GM19452 (cell line): ENCODE measurements around the gene PGBD5.

Experiments used
- ATAC-seq: cut with Tn5 transposase; IDR thresholded peaks from one replicate; pipeline ENCODE4 v1.9.1; 2021; ENCODE audit not compliant: unreplicated experiment

Gene PGBD5

GRCh38 chr1:230377851-230378250 is 48.3 kb downstream of the PGBD5 start:
- no peak for ATAC-seq

DNA sequence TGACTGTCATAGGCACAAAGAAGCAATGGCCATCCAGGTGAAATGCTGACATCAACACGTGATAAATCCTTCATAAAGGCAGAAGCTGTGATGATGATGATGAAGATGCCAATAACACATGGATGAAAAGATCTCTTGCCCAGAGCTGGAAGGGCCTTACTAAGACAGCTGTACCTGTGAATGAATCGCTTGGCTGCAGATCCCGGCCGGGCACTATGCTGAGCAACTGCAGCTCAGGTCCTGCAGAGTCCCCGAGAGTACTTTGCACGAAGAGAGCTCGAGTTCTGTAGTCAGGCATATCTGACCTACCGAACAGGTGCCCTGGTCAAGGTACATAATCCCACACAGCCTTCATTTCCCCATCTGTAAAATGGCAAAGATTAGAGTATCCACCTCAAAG is 48.8 kb downstream of the PGBD5 start:
- no peak for ATAC-seq

GRCh38 chr1:230376296-230376695 is 49.8 kb downstream of the PGBD5 start:
- no peak for ATAC-seq

DNA sequence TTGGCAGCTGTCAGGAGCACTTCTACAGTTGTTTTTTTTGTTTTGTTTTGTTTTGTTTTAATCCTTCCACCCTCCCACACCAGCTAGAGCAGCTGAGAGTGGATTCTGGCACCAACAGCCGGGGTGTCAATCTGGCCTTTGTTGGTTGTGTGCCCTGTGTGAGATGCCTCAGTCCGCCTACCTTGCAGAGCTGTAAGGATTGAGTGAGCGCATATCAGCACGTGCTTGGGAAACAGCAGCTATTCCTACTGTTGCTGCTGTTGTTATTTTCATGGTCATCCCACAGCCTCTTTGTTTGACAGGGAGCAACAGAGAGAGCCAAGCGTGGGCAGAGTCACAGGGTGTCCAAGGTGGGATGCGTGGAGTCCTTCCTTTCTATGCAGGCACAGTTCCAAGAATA is 50.4 kb downstream of the PGBD5 start:
- ATAC-seq = no peak

- ATAC-seq = no peak
Measured at GRCh38 chr1:230375147-230375546, 51.0 kb downstream of the PGBD5 start.

DNA sequence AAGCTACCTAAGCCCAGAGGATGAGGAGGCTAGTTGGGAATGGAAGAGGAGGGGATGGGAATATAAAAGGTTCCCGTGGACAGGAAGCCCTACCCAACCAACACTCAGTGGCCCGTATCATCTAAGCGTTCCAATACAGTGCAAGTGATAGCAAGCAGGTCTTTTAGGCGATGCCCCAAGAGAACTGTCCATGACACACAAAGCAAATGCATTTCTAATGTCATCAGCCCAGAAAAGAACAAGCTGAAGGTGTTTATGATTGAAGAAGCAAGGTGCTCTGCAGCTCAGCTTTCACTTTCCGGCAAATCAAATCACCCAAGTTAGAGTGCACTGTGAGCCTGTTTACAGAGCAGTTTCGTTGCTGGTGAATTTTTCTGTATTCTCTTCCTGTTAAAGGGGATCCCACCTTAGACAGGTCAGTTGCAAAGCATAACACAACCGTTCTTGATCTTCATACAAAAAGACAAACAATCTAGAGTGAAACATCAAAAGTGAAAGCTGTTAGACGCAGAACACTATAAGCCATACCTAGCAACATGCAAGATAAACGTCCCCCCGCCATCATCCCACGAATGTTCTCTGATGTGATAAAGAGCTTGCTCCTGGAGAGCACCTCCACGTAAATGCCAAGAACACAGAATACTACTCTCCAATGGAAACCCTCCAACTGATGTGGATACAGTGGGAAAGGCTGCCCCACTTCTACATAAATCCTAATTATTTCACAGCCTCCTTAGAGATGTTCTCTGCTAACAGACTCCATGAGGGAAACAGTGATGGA is 54.0 kb downstream of the PGBD5 start:
- no peak for ATAC-seq

- ATAC-seq = no peak
Measured at GRCh38 chr1:230370109-230370508, 56.0 kb downstream of the PGBD5 start.

- ATAC-seq = no peak
Measured at GRCh38 chr1:230368871-230369270, 57.3 kb downstream of the PGBD5 start.

DNA sequence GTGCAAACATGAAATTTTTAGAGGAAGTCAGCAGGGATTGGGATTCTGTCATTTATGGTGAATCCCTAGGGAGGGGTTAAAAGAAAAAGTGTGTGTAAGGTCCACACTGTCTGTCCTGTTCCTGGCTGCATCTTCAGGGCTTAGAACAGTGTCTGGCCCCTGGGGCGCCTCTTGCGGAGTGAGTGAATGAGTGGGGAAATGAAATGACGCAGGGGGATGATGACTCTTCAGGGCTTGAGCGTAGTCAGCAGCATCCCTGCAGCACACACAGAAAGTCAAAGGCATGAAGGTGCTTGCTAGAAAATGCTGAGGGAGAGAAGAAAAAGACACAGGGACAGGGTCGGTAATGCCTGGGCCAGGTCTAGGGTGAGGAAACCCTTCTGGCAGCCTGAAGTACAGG is 57.8 kb downstream of the PGBD5 start:
- no peak for ATAC-seq

DNA sequence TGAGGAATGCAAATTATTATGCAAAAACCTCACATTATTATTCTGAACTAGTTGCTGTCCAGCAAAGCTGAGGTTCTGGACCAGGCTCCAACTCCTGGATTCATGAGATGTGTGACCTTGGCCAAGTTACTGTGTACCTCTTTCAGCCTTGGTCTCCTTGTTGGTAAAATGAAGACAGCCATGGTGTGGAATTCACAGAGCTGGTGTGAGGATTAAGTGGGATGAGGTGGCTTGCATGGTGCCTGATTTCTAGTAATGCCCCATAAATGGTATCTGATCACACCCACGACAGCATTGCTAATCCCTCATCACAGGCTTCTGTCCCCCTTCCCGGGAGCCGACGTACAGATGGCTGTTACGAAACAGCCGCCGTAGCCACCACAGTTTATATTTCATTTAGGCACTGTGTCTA is 59.6 kb downstream of the PGBD5 start:
- ATAC-seq = no peak

- no peak for ATAC-seq
Measured at GRCh38 chr1:230365723-230366307, 60.3 kb downstream of the PGBD5 start.

DNA sequence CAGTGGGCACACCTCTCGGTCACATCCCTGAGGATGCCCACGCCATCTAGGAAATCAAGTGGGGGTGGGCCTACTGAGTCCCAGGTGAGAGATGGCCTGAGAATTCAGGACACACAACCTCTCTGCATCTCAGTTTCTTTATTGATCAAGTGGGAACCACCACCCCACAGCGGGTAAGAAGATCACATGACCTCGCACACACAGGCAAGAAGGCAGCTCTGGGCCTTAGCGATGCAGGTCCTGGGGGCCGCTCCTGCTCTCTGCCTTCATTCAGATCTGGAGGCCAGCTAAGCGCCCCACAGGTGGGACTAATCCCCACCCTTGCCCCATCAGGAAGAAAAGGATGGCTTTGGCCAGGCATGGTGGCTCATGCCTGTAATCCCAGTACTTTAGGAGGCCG is 63.2 kb downstream of the PGBD5 start:
- ATAC-seq = no peak

- ATAC-seq = no peak
Measured at GRCh38 chr1:230361941-230362340, 64.2 kb downstream of the PGBD5 start.

- ATAC-seq = no peak
Measured at GRCh38 chr1:230359992-230360668, 66.0 kb downstream of the PGBD5 start.

DNA sequence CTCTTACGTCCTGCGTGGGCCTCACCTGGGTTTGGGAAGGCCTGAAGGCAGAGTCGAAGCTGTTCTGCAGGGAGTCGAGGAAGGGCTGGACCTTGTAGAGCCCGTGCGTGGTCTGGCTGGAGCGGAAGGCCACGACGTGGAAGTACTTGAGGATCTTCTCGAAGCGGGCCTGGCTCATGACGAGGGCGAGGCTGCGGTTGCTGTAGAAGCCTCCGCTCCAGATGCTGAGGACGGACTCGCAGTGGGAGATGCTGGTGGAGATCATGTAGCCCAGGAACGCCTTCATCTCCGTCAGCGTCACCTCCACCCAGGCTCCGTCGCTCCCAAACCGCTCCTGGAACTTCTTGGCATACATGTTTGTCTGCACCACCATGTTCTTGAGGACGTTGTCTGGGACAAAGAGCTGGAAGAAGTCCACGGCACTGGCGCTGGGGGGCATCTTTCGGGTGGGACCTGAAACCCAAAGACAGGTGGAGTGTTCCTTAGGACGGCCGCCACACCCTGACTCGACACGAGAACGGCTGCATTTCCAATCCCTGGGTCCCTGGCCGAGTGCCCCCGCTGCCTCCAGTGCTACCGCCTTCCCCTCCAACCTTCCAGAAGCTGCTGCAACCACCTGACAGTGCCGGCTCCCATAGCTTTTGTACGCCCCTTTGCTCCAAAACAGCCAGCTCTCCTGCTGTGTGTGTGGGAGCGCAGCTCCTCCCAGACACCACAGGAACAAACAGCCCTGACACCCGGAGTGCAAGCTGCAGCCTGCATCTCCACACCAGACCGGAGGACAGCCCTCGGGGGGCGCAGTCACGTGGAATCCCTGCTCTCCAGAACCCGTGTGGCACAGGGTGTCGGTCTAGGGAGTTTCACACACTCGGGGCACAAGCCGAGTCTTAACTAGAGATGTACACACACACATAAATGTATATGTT is 69.0 kb downstream of the PGBD5 start:
- no peak for ATAC-seq

- no peak for ATAC-seq
Measured at GRCh38 chr1:230356190-230356589, 69.9 kb downstream of the PGBD5 start.

DNA sequence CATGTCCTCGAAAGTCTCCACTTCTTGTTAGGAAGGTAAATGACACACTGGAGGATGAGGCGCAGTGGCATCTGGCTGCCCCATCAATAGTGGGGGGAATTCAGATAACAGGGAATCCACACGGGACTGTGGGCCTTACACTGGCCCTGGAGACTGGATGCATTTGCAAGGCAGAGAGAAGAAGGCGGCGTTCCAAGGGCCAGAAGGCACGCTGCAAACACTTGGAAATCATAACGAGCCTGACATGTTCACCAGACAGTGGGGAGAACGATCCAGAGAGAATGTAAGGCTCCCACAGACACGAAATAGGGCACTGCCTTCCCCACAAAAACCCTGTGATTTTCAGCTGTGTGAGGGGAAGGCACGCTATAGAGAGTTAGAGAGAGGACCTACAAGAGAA is 70.5 kb downstream of the PGBD5 start:
- ATAC-seq = no peak

DNA sequence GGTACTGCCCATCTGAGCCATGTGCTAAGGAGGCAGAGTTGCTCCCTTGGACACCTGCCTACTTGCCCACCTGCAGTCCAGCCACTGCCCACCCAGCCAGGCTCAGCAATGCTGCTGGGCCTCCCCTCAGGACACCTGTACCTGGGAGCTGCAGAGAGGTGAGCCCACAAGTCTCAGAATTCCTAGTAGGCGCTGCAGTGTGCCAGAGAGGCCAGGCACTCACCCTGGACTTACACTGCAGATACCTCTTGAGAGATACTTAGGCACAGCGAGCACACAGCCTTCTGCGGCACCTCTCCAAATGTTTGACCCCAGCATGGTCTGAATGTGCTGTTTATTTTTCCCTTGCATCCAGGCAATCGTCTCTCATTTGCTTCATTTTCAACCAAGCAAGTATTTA is 71.0 kb downstream of the PGBD5 start:
- ATAC-seq = no peak

GRCh38 chr1:230354005-230354404 is 72.1 kb downstream of the PGBD5 start:
- no peak for ATAC-seq

- ATAC-seq = no peak
Measured at GRCh38 chr1:230352537-230352936, 73.6 kb downstream of the PGBD5 start.

DNA sequence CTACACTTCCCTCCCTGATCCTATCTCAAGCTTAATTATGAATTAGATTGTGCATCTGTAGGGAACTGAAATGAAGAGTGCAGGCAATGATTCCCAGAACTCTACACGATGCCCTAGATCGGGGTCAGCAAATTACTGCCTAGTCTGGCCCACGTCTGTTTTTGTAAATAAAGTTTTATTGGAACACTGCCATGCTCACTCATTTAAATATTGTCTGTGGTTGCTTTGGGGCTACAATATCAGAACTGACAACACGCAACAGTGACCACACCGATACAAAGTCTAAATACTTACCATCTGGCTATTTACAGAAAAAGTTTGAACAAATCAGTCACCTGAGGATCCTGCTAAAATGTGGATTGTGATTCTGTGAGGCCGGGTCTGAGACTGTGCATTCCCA is 74.1 kb downstream of the PGBD5 start:
- ATAC-seq = no peak
